Sigmoid colon (tissue), 7 donors: ENCODE measurements around the gene PHACTR3. TPM values are rescaled to one million over a fixed set of nuclear protein-coding genes. Genes with fewer than 3 reads are reported as not detected.

Experiments
- DNase-seq: peaks from one replicate; pipeline ENCODE4 v3.0.0-alpha.2; 2019
- H3K27ac ChIP-seq, 4 donors: fragments of 200-600 bp; sonication (generic); one replicate each; pipeline ENCODE4 v1.5.1; 2016 to 2019; ENCODE audit warnings: mild to moderate bottlenecking in 1 of 4
- H3K27me3 ChIP-seq, 3 donors: fragments of 200-600 bp; sonication (generic); one replicate each; pipeline ENCODE4 v1.5.1; 2019; ENCODE audit warnings: mild to moderate bottlenecking in 1 of 3
- H3K36me3 ChIP-seq, 4 donors: fragments of 200-600 bp; sonication (generic); one replicate each; pipeline ENCODE4 v1.5.1; 2016 to 2019
- H3K4me1 ChIP-seq, 4 donors: fragments of 200-600 bp; sonication (generic); one replicate each; pipeline ENCODE4 v1.5.1; 2017 to 2019
- H3K4me3 ChIP-seq, 4 donors: fragments of 200-600 bp; sonication (generic); one replicate each; pipeline ENCODE4 v1.5.1; 2017 to 2019; ENCODE audit warnings: mild to moderate bottlenecking in 2 of 4, moderate library complexity in 1 of 4
- H3K9me3 ChIP-seq, 4 donors: fragments of 200-600 bp in 3 of 4; sonication (generic) in 3 of 4; one replicate each; pipeline versions ENCODE4 v1.5.1 to v1.6.1; 2013 to 2019
- EP300 ChIP-seq, 4 donors: sonication (generic); formaldehyde crosslinking; IDR thresholded peaks; one replicate each; pipeline ENCODE4 v1.6.1; 2017; ENCODE audit warnings: antibody characterized with exemption in 4 of 4
- POLR2A ChIP-seq, 2 donors: fragments of 450-650 bp; IDR thresholded peaks; one replicate each; pipeline ENCODE4 v1.6.1; 2016; ENCODE audit warnings: antibody characterized with exemption in 2 of 2, mild to moderate bottlenecking in 2 of 2, moderate library complexity in 2 of 2
- POLR2AphosphoS5 ChIP-seq, 4 donors: sonication (generic); formaldehyde crosslinking; IDR thresholded peaks; one replicate each; pipeline ENCODE4 v1.6.1; 2017; ENCODE audit warnings: antibody characterized with exemption in 4 of 4
- WGBS, 2 donors: extraction: QIAGEN DNeasy Blood & Tissue Kit; methylation state at CpG; one replicate each; pipeline ENCODE4 v1.1.7; 2013; 5-methylcytosine and 5-hydroxymethylcytosine counted together
- intact Hi-C: fragments of 100-400 bp; cut with DNase I; formaldehyde crosslinking; loops from one replicate; pipeline ENCODE4 v1.15.1; 2023
- polyA plus RNA-seq, 3 donors: library from polyadenylated mRNA; stranded (reverse); fragments of 200-250 nt; gene quantifications; one replicate each; pipeline ENCODE4 v1.2.3, GENCODE V29; 2013
- total RNA-seq, 4 donors: library from RNA; depleted of rRNA; stranded (reverse); fragments of >200 nt; gene quantifications; one replicate each; pipeline ENCODE4 v1.1.0, GENCODE V29; 2016
- TF ChIP-seq, protein P1 (sequence below), 4 experiments: fragments of 450-650 bp in 3 of 4; fragments of 200-600 bp in 1 of 4; IDR thresholded peaks; one replicate each; pipeline ENCODE4 v1.5.1; 2016 to 2019; ENCODE audit warnings: antibody characterized with exemption in 4 of 4, mild to moderate bottlenecking in 3 of 4, moderate library complexity in 2 of 4
- donor health status: healthy with polysubstance abuse.
- donor health status: Bipolar disorder and iron deficiency.
- donor health status: healthy.

PHACTR3 gene
- total and polyA plus RNA-seq, 7 donors: under 0.01 to 1.5 (median 0.81) TPM

GRCh38 chr20:59652381-59652780 is 48.0 kb downstream of the PHACTR3 start:
- DNase-seq: no peak
- Histone ChIP-seq H3K4me3 (no peak overlapping the region), H3K27ac (no peak overlapping the region), H3K9me3 (peaks cover 0 to 7% (median 2%) of the 10 kb centered on the region in 4 donors), H3K36me3 (no peaks in the 10 kb centered on the region), H3K4me1 (no peaks in the 10 kb centered on the region), H3K27me3 (peaks cover 0 to 8% (median 0%) of the 10 kb centered on the region in 3 donors)
- intact Hi-C loops: no loop called here
- no peak for TF ChIP-seq EP300 (IDR thresholded peaks at IDR 0.05)
- TF ChIP-seq, protein P1, sequence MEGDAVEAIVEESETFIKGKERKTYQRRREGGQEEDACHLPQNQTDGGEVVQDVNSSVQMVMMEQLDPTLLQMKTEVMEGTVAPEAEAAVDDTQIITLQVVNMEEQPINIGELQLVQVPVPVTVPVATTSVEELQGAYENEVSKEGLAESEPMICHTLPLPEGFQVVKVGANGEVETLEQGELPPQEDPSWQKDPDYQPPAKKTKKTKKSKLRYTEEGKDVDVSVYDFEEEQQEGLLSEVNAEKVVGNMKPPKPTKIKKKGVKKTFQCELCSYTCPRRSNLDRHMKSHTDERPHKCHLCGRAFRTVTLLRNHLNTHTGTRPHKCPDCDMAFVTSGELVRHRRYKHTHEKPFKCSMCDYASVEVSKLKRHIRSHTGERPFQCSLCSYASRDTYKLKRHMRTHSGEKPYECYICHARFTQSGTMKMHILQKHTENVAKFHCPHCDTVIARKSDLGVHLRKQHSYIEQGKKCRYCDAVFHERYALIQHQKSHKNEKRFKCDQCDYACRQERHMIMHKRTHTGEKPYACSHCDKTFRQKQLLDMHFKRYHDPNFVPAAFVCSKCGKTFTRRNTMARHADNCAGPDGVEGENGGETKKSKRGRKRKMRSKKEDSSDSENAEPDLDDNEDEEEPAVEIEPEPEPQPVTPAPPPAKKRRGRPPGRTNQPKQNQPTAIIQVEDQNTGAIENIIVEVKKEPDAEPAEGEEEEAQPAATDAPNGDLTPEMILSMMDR (IDR thresholded peaks at IDR 0.05): no peak
- no peak for TF ChIP-seq POLR2AphosphoS5 (IDR thresholded peaks at IDR 0.05)
- no peak for TF ChIP-seq POLR2A (IDR thresholded peaks at IDR 0.05)
- 63 to 81% methylated on average over 2 of the region's 2 CpGs for WGBS, 2 donors

GRCh38 chr20:59656417-59656816 is 52.1 kb downstream of the PHACTR3 start:
- no peak for TF ChIP-seq POLR2A (IDR thresholded peaks at IDR 0.05)
- intact Hi-C loops: no loop called here
- Histone ChIP-seq H3K36me3 (no peaks in the 10 kb centered on the region), H3K9me3 (peaks cover 2 to 13% (median 7%) of the 10 kb centered on the region in 4 donors), H3K4me1 (no peaks in the 10 kb centered on the region), H3K27me3 (peaks cover 0 to 2% (median under 1%) of the 10 kb centered on the region in 3 donors), H3K27ac (no peak overlapping the region), H3K4me3 (no peak overlapping the region)
- no peak for DNase-seq

GRCh38 chr20:59657459-59658046 is 53.2 kb downstream of the PHACTR3 start:
- Histone ChIP-seq H3K4me3 (no peak overlapping the region), H3K9me3 (peaks cover 2 to 13% (median 7%) of the 10 kb centered on the region in 4 donors), H3K27me3 (peaks cover 0 to 11% (median 10%) of the 10 kb centered on the region in 3 donors), H3K27ac (no peak overlapping the region), H3K4me1 (no peaks in the 10 kb centered on the region), H3K36me3 (no peaks in the 10 kb centered on the region)
- intact Hi-C loops: no loop called here
- 72 to 78% methylated on average over 1 of the region's 1 CpG for WGBS, 2 donors
- no peak for TF ChIP-seq EP300 (IDR thresholded peaks at IDR 0.05)
- no peak for TF ChIP-seq POLR2A (IDR thresholded peaks at IDR 0.05)
- TF ChIP-seq, protein P1 (IDR thresholded peaks at IDR 0.05): no peak
- no peak for TF ChIP-seq POLR2AphosphoS5 (IDR thresholded peaks at IDR 0.05)
- DNase-seq: no peak

DNA sequence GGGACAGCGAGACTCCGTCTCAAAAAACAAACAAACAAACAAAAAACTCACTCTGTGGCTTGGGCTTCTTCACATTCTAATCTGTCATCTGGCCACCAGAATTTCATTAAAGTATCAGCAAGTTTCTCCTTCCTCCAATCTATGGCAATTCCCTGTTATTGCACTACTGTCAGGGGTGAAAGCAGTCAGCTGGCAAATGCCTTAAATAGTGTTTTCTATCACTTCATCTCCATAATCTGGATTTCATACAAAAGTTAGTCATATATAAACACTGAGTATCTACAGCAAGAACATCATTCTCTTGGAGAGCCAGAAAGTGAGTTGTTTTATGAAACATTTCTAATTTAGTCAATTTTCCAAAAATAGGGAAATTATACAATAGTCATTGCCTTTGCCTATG is 56.1 kb downstream of the PHACTR3 start:
- no peak overlapping the region for H3K27ac ChIP-seq
- DNase-seq: no peak
- no peaks in the 10 kb centered on the region for H3K4me1 ChIP-seq
- no peaks in the 10 kb centered on the region for H3K36me3 ChIP-seq
- 78 to 88% methylated on average over 2 of the region's 2 CpGs for WGBS, 2 donors
- H3K4me3 ChIP-seq: no peak overlapping the region
- H3K27me3 ChIP-seq: peaks cover 0 to 22% (median 10%) of the 10 kb centered on the region in 3 donors
- TF ChIP-seq EP300 (IDR thresholded peaks at IDR 0.05) (no peak), POLR2A (IDR thresholded peaks at IDR 0.05) (no peak), POLR2AphosphoS5 (IDR thresholded peaks at IDR 0.05) (no peak)
- TF ChIP-seq, protein P1 (IDR thresholded peaks at IDR 0.05): no peak
- intact Hi-C loops: no loop called here
- H3K9me3 ChIP-seq: peaks cover 2 to 13% (median 7%) of the 10 kb centered on the region in 4 donors

GRCh38 chr20:59661153-59661552 is 56.8 kb downstream of the PHACTR3 start:
- TF ChIP-seq POLR2A (IDR thresholded peaks at IDR 0.05) (no peak), POLR2AphosphoS5 (IDR thresholded peaks at IDR 0.05) (no peak), EP300 (IDR thresholded peaks at IDR 0.05) (no peak)
- TF ChIP-seq, protein P1 (IDR thresholded peaks at IDR 0.05): no peak
- no peak overlapping the region for H3K27ac ChIP-seq
- intact Hi-C loops: no loop called here
- no peaks in the 10 kb centered on the region for H3K4me1 ChIP-seq
- H3K4me3 ChIP-seq: no peak overlapping the region
- no peak for DNase-seq
- 52 to 57% methylated on average over 8 of the region's 8 CpGs for WGBS, 2 donors
- H3K36me3 ChIP-seq: no peaks in the 10 kb centered on the region
- H3K27me3 ChIP-seq: peaks cover 0 to 22% (median 10%) of the 10 kb centered on the region in 3 donors
- peaks cover 2 to 13% (median 7%) of the 10 kb centered on the region in 4 donors for H3K9me3 ChIP-seq
